H1 (cell line): Measurements from ENCODE around the gene UBE3A.

Experiments used
- CBX5 ChIP-seq: fragments of 300-800, 300-1000 bp; sonication (generic); IDR thresholded peaks from 2 replicates; pipeline ENCODE4 v1.7.1; 2016; ENCODE audit warnings: antibody characterized with exemption, low read length, low read depth
- CEBPB ChIP-seq: IDR thresholded peaks from 2 replicates; pipeline ENCODE4 v1.6.1; 2012; ENCODE audit warnings: low read depth, low read length
- EP300 ChIP-seq, 2 experiments: IDR thresholded peaks; 1 replicate in 1 of 2; 2 replicates in 1 of 2; pipeline ENCODE4 v1.6.1; 2011 to 2012; ENCODE audit warnings: low read depth in 2 of 2, low read length in 2 of 2, mild to moderate bottlenecking in 2 of 2, borderline replicate concordance in 1 of 2, inconsistent platforms in 1 of 2, moderate library complexity in 1 of 2
- GABPA ChIP-seq: IDR thresholded peaks from 2 replicates; pipeline ENCODE4 v1.6.1; 2011; ENCODE audit warnings: mild to moderate bottlenecking, low read length, moderate library complexity, borderline replicate concordance; ENCODE audit not compliant: insufficient read depth
- JUND ChIP-seq: IDR thresholded peaks from 2 replicates; pipeline ENCODE4 v1.6.1; 2011; ENCODE audit warnings: mild to moderate bottlenecking, improper control_type of control experiment, low read length
- POLR2A ChIP-seq, 2 experiments: IDR thresholded peaks; 1 replicate in 1 of 2; 2 replicates in 1 of 2; pipeline ENCODE4 v1.6.1; 2011; ENCODE audit warnings: low read depth in 2 of 2, low read length in 2 of 2, mild to moderate bottlenecking in 2 of 2; ENCODE audit errors: control extremely low read depth in 1 of 2
- POLR2AphosphoS5 ChIP-seq: IDR thresholded peaks from 2 replicates; pipeline ENCODE4 v1.6.1; 2011; ENCODE audit warnings: low read depth, low read length
- SRF ChIP-seq: IDR thresholded peaks from 2 replicates; pipeline ENCODE4 v1.6.1; 2011; ENCODE audit warnings: mild to moderate bottlenecking, low read depth, low read length, moderate library complexity
- ZNF274 ChIP-seq: IDR thresholded peaks from 2 replicates; pipeline ENCODE4 v1.7.0; 2012; ENCODE audit warnings: low read length, borderline replicate concordance; ENCODE audit errors: extremely low read depth
- TF ChIP-seq, protein P1 (sequence below), 3 experiments: IDR thresholded peaks; 1 replicate in 2 of 3; 2 replicates in 1 of 3; pipeline versions ENCODE4 v1.5.1 to v1.6.1; 2011; ENCODE audit warnings: low read length in 3 of 3, mild to moderate bottlenecking in 3 of 3, inconsistent platforms in 2 of 3, low read depth in 1 of 3, moderate library complexity in 1 of 3; ENCODE audit not compliant: insufficient read depth in 1 of 3; ENCODE audit errors: control extremely low read depth in 1 of 3

DNA sequence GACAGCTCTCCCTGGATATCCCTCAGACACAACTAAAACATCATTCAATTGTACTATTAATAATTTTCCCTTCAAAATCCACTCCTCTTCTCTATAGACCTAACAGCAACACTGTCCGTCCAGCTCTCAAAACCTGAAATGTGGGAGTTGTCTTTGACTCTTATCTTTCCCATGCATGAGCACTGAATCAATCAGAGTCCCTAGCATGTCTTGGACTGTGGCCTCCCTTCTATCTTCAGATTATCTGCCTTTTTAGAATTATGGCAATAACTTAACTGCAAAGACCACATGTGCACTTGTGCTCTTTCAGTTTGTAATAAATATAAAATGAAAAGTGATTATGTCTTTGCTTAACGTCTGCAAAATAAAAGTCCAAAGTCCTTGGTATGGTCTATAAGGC lies 107.0 kb downstream of the UBE3A start:
- TF ChIP-seq GABPA (no peak), ZNF274 (no peak), EP300 (IDR thresholded peaks at IDR 0.05; ENCODE audit: borderline replicate concordance in 1 of 2, low read depth in 2 of 2, low read length in 2 of 2) (no peak), POLR2AphosphoS5 (no peak), CEBPB (no peak), POLR2A (IDR thresholded peaks at IDR 0.05; ENCODE audit: control extremely low read depth in 1 of 2, low read depth in 2 of 2, low read length in 2 of 2) (no peak), JUND (no peak), SRF (no peak), CBX5 (no peak)
- TF ChIP-seq, protein P1, sequence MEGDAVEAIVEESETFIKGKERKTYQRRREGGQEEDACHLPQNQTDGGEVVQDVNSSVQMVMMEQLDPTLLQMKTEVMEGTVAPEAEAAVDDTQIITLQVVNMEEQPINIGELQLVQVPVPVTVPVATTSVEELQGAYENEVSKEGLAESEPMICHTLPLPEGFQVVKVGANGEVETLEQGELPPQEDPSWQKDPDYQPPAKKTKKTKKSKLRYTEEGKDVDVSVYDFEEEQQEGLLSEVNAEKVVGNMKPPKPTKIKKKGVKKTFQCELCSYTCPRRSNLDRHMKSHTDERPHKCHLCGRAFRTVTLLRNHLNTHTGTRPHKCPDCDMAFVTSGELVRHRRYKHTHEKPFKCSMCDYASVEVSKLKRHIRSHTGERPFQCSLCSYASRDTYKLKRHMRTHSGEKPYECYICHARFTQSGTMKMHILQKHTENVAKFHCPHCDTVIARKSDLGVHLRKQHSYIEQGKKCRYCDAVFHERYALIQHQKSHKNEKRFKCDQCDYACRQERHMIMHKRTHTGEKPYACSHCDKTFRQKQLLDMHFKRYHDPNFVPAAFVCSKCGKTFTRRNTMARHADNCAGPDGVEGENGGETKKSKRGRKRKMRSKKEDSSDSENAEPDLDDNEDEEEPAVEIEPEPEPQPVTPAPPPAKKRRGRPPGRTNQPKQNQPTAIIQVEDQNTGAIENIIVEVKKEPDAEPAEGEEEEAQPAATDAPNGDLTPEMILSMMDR (IDR thresholded peaks at IDR 0.05; ENCODE audit: control extremely low read depth in 1 of 3, insufficient read depth in 1 of 3, low read depth in 1 of 3, low read length in 3 of 3), result no peak
